Nephron (organoid): ENCODE results near the gene PLA2G4F.

Source experiments
- H3K27ac Mint-ChIP-seq, 3 experiments: 2 replicates each; pipeline ENCODE4 v1.8.0; 2020; ENCODE audit warnings: mixed read lengths in 3 of 3, mild to moderate bottlenecking in 2 of 3, moderate library complexity in 1 of 3
- H3K27me3 Mint-ChIP-seq: 2 replicates; pipeline ENCODE4 v1.8.0; 2021; ENCODE audit warnings: low read depth, mild to moderate bottlenecking, moderate library complexity, mixed read lengths
- H3K36me3 Mint-ChIP-seq: 2 replicates; pipeline ENCODE4 v1.8.0; 2020; ENCODE audit warnings: low read depth, mixed read lengths
- H3K4me1 Mint-ChIP-seq: 2 replicates; pipeline ENCODE4 v1.8.0; 2020; ENCODE audit warnings: mixed read lengths
- H3K4me3 Mint-ChIP-seq, 3 experiments: 2 replicates each; pipeline ENCODE4 v1.8.0; 2020; ENCODE audit warnings: mild to moderate bottlenecking in 3 of 3, mixed read lengths in 3 of 3, moderate library complexity in 2 of 3
- H3K9me3 Mint-ChIP-seq: 2 replicates; pipeline ENCODE4 v1.8.0; 2020; ENCODE audit warnings: mixed read lengths
- TF ChIP-seq, protein P1 (sequence below), 3 experiments: fragments of 200-600 bp; sonication (generic); IDR thresholded peaks; one replicate each; pipeline ENCODE4 v1.5.0; 2021; ENCODE audit warnings: antibody characterized with exemption in 3 of 3; ENCODE audit not compliant: unreplicated experiment in 3 of 3

Gene PLA2G4F

DNA sequence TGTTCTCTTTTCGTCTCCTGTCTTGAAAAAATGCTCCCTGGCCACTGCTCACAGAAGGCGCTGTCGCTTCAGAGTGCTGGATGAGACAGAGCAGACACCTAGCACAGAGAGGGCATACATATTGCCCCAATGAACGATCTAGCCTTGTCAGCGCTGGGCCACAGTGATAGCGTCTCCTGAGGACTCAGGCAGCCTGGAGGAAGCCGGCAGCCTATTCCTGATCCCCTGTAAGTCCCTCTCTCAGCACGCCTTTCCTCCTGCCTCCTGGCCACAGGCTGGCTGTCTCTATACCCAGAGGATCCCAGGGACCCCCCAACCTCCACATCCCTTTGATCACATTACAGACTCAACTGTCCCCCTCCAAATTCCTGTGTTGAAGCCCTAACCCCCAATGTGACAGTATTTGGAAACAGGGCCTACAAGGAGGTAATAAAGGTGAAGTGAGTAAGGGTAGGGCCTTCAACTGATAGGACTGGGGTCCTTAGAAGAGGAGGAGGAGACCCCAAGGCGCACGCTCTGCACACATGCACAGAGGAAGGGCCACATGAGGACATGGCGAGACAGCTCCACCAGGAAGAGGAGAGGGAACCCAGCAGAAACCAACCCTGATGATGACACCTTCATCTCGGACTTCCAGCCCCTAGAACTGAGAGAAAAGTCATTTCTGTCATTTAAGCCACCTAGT lies 7.5 kb downstream of the PLA2G4F start:
- Mint-ChIP-seq H3K4me1 (peaks cover 18% of the 10 kb centered on the region), H3K27ac (peak overlapping the region in 2 of 3 experiments; percentile 12 to 39), H3K27me3 (peaks cover 3% of the 10 kb centered on the region), H3K4me3 (no peak overlapping the region), H3K9me3 (no peaks in the 10 kb centered on the region), H3K36me3 (no peaks in the 10 kb centered on the region)
- TF ChIP-seq, protein P1, sequence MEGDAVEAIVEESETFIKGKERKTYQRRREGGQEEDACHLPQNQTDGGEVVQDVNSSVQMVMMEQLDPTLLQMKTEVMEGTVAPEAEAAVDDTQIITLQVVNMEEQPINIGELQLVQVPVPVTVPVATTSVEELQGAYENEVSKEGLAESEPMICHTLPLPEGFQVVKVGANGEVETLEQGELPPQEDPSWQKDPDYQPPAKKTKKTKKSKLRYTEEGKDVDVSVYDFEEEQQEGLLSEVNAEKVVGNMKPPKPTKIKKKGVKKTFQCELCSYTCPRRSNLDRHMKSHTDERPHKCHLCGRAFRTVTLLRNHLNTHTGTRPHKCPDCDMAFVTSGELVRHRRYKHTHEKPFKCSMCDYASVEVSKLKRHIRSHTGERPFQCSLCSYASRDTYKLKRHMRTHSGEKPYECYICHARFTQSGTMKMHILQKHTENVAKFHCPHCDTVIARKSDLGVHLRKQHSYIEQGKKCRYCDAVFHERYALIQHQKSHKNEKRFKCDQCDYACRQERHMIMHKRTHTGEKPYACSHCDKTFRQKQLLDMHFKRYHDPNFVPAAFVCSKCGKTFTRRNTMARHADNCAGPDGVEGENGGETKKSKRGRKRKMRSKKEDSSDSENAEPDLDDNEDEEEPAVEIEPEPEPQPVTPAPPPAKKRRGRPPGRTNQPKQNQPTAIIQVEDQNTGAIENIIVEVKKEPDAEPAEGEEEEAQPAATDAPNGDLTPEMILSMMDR (IDR thresholded peaks at IDR 0.05; ENCODE audit: unreplicated experiment in 3 of 3) = no peak

- no peaks in the 10 kb centered on the region for H3K36me3 Mint-ChIP-seq
- peak overlapping the region in 1 of 3 experiments; percentile 20 for H3K27ac Mint-ChIP-seq
- peaks cover 3% of the 10 kb centered on the region for H3K27me3 Mint-ChIP-seq
- H3K9me3 Mint-ChIP-seq = no peaks in the 10 kb centered on the region
- no peak overlapping the region for H3K4me3 Mint-ChIP-seq
- TF ChIP-seq, protein P1 (IDR thresholded peaks at IDR 0.05; ENCODE audit: unreplicated experiment in 3 of 3) = no peak
- peaks cover 16% of the 10 kb centered on the region for H3K4me1 Mint-ChIP-seq
Observed at GRCh38 chr15:42147431-42147735, 9.1 kb downstream of the PLA2G4F start.

- H3K9me3 Mint-ChIP-seq = no peaks in the 10 kb centered on the region
- peak overlapping the region in 1 of 3 experiments; percentile 40 for H3K27ac Mint-ChIP-seq
- H3K36me3 Mint-ChIP-seq = no peaks in the 10 kb centered on the region
- H3K27me3 Mint-ChIP-seq = peaks cover 3% of the 10 kb centered on the region
- peaks cover 10% of the 10 kb centered on the region for H3K4me1 Mint-ChIP-seq
- no peak overlapping the region for H3K4me3 Mint-ChIP-seq
- TF ChIP-seq, protein P1 (IDR thresholded peaks at IDR 0.05; ENCODE audit: unreplicated experiment in 3 of 3) = no peak
Observed at GRCh38 chr15:42146551-42147430, 9.6 kb downstream of the PLA2G4F start.

GRCh38 chr15:42145546-42146455 lies 10.6 kb downstream of the PLA2G4F start:
- Mint-ChIP-seq H3K4me3 (no peak overlapping the region), H3K36me3 (no peaks in the 10 kb centered on the region), H3K27me3 (peaks cover 4% of the 10 kb centered on the region), H3K4me1 (peaks cover under 1% of the 10 kb centered on the region), H3K27ac (no peak overlapping the region), H3K9me3 (no peaks in the 10 kb centered on the region)
- TF ChIP-seq, protein P1 (IDR thresholded peaks at IDR 0.05; ENCODE audit: unreplicated experiment in 3 of 3) = no peak

GRCh38 chr15:42144841-42145375 lies 11.5 kb downstream of the PLA2G4F start:
- H3K27ac Mint-ChIP-seq = no peak overlapping the region
- no peaks in the 10 kb centered on the region for H3K36me3 Mint-ChIP-seq

More at GRCh38 chr15:42144841-42145375, 11.5 kb downstream of the PLA2G4F start:
- no peak overlapping the region for H3K4me3 Mint-ChIP-seq
- peaks cover 7% of the 10 kb centered on the region for H3K27me3 Mint-ChIP-seq
- no peaks in the 10 kb centered on the region for H3K4me1 Mint-ChIP-seq
- H3K9me3 Mint-ChIP-seq = no peaks in the 10 kb centered on the region
- TF ChIP-seq, protein P1 (IDR thresholded peaks at IDR 0.05; ENCODE audit: unreplicated experiment in 3 of 3) = no peak
